HL-60 (cell line): ENCODE data around the gene IFIT2.

Source experiments
- DNase-seq, 2 experiments: peaks; one replicate each; pipeline ENCODE4 v3.0.0-alpha.2; 2010 to 2020; ENCODE audit warnings: low read depth in 1 of 2, low spot score in 1 of 2
- H3K27ac ChIP-seq: fragments of 250-450 bp; sonication (Bioruptor Pico); replicated peaks from 2 replicates; pipeline ENCODE4 v1.5.1; 2020; ENCODE audit warnings: mild to moderate bottlenecking, moderate library complexity
- H3K27me3 ChIP-seq: fragments of 250-450 bp; sonication (Bioruptor Pico); 2 replicates; pipeline ENCODE4 v1.5.1; 2021; ENCODE audit warnings: mild to moderate bottlenecking, moderate library complexity; ENCODE audit not compliant: insufficient read depth, poor library complexity, severe bottlenecking
- H3K4me3 ChIP-seq: replicated peaks from 2 replicates; pipeline ENCODE4 v1.5.1; 2011; ENCODE audit warnings: mild to moderate bottlenecking, control low read depth, low read length; ENCODE audit not compliant: insufficient read depth
- CTCF ChIP-seq: IDR thresholded peaks from one replicate; pipeline ENCODE4 v1.5.1; 2011; ENCODE audit warnings: low read length, control low read depth, inconsistent platforms; ENCODE audit not compliant: insufficient read depth
- GABPA ChIP-seq: IDR thresholded peaks from 2 replicates; pipeline ENCODE4 v1.6.1; 2012; ENCODE audit warnings: low read depth
- POLR2AphosphoS5 ChIP-seq: IDR thresholded peaks from 2 replicates; pipeline ENCODE4 v1.6.1; 2012; ENCODE audit warnings: low read depth
- REST ChIP-seq: IDR thresholded peaks from 2 replicates; pipeline ENCODE4 v1.6.1; 2012; ENCODE audit warnings: low read depth; ENCODE audit not compliant: insufficient replicate concordance
- SPI1 ChIP-seq: IDR thresholded peaks from 2 replicates; pipeline ENCODE4 v1.6.1; 2012; ENCODE audit warnings: low read depth, mild to moderate bottlenecking, borderline replicate concordance

IFIT2 gene

GRCh38 chr10:89352802-89353201 is 51.0 kb downstream of the IFIT2 start:
- DNase-seq, result no peak
- TF ChIP-seq CTCF, result no peak
- Histone ChIP-seq H3K27me3 (no peaks in the 10 kb centered on the region), H3K27ac (no peak overlapping the region), H3K4me3 (no peak overlapping the region)

- DNase-seq, result no peak
- no peak overlapping the region for H3K27ac ChIP-seq
Observed at GRCh38 chr10:89355394-89355931, 53.6 kb downstream of the IFIT2 start.

GRCh38 chr10:89357096-89357495 is 55.2 kb downstream of the IFIT2 start:
- H3K27me3 ChIP-seq, result no peaks in the 10 kb centered on the region

More at GRCh38 chr10:89355394-89355931, 53.6 kb downstream of the IFIT2 start:
- Histone ChIP-seq H3K4me3 (no peak overlapping the region), H3K27me3 (no peaks in the 10 kb centered on the region)
- TF ChIP-seq SPI1, result no peak
- TF ChIP-seq REST, result no peak
- TF ChIP-seq GABPA, result no peak
- no peak for TF ChIP-seq CTCF
- TF ChIP-seq POLR2AphosphoS5, result no peak

More at GRCh38 chr10:89357096-89357495, 55.2 kb downstream of the IFIT2 start:
- Histone ChIP-seq H3K4me3 (no peak overlapping the region), H3K27ac (no peak overlapping the region)
- no peak for TF ChIP-seq CTCF
- TF ChIP-seq POLR2AphosphoS5, result no peak
- TF ChIP-seq REST, result no peak
- no peak for TF ChIP-seq GABPA
- TF ChIP-seq SPI1, result no peak
- DNase-seq, result no peak
